GM18511 (cell line): ENCODE measurements around the gene LMTK2.

ENCODE experiments used
- ATAC-seq: cut with Tn5 transposase; IDR thresholded peaks from one replicate; pipeline ENCODE4 v1.9.1; 2021; ENCODE audit warnings: mild to moderate bottlenecking, moderate library complexity; ENCODE audit not compliant: unreplicated experiment

The LMTK2 gene

GRCh38 chr7:98199131-98199530 is 92.5 kb downstream of the LMTK2 start:
- ATAC-seq = no peak

GRCh38 chr7:98200364-98200763 is 93.7 kb downstream of the LMTK2 start:
- peak; percentile 38 for ATAC-seq

DNA sequence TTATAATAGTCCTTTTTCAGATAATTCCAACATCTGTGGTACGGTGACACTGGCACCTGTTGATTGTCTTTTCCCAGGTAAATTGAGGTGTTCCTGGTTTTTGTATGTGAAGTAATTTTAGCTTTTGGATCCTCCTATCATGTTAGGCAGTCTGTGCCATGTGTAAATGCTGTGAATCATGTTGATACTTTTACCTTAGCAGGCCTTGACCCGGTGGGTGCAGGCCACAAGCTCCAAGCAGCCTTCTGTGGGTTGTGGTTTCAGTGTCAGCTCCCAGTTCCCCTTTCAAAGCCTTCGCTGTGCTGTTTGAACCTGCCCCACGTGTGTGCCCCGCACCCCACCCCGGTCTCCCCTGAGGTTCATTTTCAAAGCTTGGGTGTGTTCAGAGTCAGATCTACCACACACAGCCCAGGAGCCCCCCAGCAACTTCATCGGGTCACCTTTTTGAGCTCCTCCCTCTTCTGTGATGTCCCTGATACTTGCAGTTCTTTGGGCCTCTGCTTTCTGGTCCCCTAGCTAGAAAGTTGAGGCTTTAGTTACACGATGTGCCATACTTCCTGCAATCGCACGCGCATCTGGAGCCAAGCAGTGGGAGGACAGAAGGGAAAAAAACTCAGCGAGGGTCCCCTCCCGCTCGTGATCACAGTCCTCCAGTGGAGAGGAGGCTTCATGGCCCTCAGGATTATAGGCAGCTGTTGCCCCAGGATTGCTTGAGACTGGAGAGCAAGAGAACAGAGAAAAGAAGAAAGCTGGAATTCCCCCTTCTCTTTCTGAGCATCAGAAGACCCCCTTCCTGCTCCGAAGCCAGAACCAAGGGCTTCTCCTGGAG is 95.9 kb downstream of the LMTK2 start:
- peak; percentile 94 for ATAC-seq

GRCh38 chr7:98203261-98203963 is 96.8 kb downstream of the LMTK2 start:
- peak; percentile 48 for ATAC-seq

DNA sequence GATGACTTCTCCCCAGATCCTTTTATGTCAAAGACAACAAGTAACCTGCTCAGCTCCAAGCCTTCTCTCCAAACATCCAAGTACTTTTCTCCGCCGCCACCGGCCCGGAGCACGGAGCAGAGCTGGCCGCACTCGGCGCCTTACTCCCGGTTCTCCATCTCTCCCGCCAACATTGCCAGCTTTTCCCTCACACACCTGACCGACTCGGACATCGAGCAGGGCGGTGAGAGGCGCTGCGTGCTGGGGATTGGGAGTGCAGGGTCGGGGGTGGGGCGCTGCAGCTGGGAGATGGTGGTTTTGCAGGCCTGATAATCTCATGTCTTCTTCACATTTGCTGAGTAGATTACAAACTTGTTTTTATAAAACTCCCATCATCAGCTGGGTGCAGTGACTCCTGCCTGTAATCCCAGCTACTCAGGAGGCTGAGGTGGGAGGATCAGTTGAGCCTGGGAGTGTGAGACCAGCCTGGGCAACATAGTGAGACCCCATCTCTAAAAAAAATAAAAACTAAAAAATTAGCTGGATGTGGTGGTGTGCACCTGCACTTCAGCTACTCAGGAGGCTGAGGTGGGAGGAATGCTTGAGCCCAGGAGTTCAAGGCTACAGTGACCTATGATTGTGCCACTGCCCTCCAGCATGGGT is 97.4 kb downstream of the LMTK2 start:
- ATAC-seq = no peak

DNA sequence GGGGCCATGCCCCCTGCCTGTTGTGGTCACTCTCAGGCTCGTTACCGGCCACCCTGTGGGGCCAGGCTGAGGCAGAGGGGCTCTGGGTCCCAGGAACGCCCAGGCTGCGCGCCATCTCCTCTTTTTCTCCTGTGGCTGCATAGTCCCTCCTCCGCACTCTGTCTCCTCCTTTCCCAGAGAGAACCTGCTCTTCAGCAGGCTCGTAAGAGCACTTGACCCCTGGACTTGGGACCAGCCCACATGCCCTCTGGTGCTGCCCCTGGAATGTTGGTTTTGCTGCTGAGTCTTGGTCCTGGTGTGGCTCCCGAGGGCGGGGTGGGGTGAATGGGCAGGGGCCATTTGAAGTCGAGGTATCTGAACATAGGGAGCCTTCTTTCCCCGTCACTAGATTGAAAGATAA is 98.0 kb downstream of the LMTK2 start:
- ATAC-seq = no peak

- no peak for ATAC-seq
Measured at GRCh38 chr7:98205162-98205845, 98.6 kb downstream of the LMTK2 start.

GRCh38 chr7:98206451-98207330 is 100.0 kb downstream of the LMTK2 start:
- ATAC-seq = no peak

GRCh38 chr7:98209166-98209920 is 102.7 kb downstream of the LMTK2 start:
- ATAC-seq = no peak

DNA sequence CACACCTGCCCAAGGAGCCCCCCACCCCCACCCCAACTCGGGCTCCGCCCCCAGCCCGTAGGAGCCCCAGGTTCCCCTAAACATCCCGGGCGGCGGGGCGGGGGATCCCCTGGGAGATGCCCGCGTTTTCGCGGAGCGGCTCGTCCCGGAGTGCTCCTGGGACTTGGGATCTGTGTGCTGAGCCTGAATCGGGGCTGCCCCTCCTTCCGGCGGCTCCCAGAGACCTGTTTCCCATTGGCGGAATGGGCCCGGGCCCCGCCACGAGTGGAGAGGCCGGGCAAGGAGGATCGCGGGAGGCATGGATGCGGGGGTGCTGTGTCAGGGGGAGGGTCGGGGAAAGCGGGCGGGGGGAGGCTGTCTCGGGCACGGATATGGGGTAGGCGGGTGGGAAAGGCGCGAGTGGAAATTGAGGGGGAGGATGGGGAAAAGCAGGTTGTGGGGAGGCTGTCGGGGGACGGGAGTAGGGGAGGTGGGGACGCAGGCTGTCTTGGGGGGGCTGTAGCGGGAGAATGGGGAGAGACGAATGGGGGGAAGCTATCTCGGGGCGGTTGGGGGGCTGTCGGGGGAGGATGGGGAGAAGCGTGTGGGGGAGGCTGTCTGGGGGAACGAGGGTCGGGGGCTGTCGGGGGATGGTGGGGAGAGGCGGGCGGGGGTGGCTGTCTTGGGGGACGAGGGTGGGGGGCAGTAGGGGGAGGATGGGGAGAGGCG is 104.0 kb downstream of the LMTK2 start:
- no peak for ATAC-seq

DNA sequence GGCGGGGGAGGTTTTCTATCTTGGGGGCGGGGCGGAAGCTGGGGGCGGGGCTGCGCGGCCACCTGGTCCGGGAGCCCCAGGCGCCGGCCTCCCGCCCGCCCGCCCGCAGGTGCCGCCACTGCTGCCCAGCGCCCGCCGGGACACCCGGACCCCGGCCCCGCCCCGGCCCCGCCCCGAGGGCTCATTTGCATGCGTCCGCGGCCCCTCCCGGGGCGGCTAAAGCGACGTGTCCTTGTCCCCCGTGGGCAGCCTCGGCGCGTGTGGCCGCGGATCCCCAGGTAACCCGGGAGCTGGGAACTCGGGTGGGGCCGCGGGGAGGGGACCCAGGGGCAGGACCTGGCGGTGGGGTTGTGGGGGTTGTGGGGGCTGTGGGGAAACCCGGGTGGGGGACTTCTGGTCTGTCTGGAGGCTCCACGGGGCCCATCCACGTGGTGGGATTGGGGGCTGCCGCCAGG is 104.6 kb downstream of the LMTK2 start, which contains the start of gene BHLHA15:
Gene BHLHA15 (plus strand): TSS at position 219 of the 455 bp plus-strand sequence. CDS start 871 bp downstream, outside the sequence.
- peak; percentile 54 for ATAC-seq

- no peak for ATAC-seq
Measured at GRCh38 chr7:98211676-98212531, 105.2 kb downstream of the LMTK2 start.

- ATAC-seq = no peak
Measured at GRCh38 chr7:98212532-98213041, 105.9 kb downstream of the LMTK2 start.

DNA sequence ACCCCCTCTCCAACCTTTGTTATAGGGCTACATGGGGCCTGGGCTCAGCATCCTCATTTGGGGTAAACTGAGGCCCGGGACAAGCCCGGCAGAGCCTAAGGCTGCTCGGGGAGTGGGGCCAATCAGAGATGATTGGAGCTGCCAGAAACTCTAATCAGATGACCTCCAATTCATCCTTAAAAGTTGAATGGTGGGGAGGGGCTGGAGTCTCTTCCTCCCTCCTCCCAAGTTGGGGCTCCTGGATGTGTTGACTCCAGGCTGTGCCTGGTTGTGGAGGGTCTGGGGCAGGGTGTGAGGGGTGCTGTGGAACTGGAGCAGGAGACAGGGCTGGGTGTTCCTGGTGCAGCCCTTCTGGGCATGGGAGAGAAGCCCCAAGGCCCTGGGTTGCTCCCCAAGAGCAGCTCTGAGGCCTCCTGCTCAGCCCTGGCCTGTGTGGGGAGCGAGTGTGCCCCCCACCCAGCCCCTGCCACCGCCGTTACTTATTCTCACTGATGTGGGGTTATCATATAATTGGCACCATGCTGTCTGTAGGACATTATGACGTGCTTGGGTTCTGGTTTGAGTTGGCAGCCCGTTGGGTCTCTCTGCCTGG is 106.7 kb downstream of the LMTK2 start:
- ATAC-seq = no peak

DNA sequence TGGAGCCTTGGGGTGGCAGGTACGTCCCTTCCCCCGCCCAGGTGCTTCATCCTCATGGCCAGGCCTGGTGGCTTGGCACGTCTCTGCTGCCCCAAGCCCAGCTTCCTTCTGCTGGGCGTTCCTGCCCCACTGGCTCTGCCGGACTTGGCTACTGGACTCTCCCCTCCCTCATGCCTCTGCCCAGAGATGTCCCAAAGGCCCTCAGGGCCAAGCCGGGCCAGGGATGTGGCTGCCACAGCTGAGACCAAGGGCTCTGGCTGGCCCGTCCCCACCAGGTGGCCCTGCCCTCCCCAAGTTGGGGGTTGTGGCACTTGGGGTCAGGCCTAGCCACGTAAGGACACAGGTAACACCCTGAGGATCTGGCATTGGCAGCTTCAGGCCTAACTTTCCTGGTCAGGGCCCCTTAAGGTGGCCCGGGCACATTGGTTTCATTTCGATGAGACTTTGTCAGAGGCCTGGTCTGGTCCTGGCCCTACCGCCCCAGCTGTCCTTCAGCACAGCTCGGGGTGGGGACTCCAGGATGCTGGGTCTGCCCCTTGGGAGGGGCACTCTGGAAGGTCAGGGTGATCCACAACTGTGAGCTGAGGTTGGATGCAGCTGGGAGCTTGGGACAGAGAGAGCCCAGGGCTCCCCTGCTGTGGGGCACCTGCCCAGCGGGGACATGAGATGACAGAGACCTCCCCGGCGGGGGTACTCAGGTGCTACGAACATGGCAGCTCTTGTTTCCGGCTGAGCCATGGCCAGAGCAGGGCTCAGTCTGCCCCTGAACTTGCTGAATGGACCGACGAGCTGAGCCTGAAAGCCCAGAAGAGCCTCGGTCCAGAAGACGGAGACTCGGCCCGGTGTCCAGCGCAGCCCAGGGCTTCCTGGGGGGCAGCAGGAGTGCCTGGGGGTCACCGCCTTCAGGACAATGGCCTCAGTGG is 107.5 kb downstream of the LMTK2 start:
- ATAC-seq = no peak

DNA sequence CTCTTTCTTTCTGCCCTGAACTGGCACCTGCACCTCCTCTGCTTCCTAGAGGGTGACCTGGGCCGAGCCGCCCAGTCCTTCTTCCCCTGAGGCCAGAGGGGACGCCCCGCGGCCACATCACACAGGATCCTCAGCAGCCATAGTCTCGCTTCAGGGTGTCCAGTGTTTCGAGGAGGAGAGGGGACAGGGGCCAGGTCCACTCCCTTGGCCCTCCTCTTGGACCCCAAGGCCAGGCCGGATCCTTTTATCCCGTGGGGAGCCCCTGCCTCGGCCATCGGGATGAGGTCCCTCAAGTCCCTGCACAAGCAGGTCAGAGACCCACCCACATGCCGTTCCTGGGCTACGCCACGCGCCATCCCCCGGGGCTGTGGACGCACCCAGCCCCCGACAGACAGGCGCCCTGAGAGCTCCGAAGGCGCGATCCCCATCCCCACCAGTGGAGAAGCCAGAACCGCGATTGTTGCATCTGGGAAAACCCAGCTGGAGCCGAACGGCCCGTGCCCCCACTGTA is 108.2 kb downstream of the LMTK2 start:
- ATAC-seq = no peak
